GM12878 (cell line): ENCODE data around the gene CD164. TPM values are rescaled to one million over a fixed set of nuclear protein-coding genes. Genes with fewer than 3 reads are reported as not detected.

ENCODE experiments used
- BHLHE40 ChIP-seq, 2 experiments: fragments of 450-650 bp in 1 of 2; IDR thresholded peaks; 2 replicates each; pipeline ENCODE4 v1.6.1; 2011 to 2017; ENCODE audit warnings: low read depth in 2 of 2, borderline replicate concordance in 1 of 2, improper control_type of control experiment in 1 of 2, low read length in 1 of 2, mild to moderate bottlenecking in 1 of 2
- CBFB ChIP-seq: IDR thresholded peaks from 2 replicates; pipeline ENCODE4 v1.6.1; 2016; ENCODE audit warnings: antibody characterized with exemption, low read depth
- CREB1 ChIP-seq: IDR thresholded peaks from 2 replicates; pipeline ENCODE4 v1.6.1; 2012; ENCODE audit warnings: low read depth, mild to moderate bottlenecking, inconsistent platforms
- DPF2 ChIP-seq: fragments of 450-650 bp; IDR thresholded peaks from 2 replicates; pipeline ENCODE4 v1.6.1; 2017; ENCODE audit warnings: mild to moderate bottlenecking
- EP300 ChIP-seq, 2 experiments: fragments of 150-350 bp in 1 of 2; IDR thresholded peaks; 2 replicates each; pipeline ENCODE4 v1.6.1; 2011 to 2012; ENCODE audit warnings: low read depth in 2 of 2, low read length in 2 of 2, borderline replicate concordance in 1 of 2, improper control_type of control experiment in 1 of 2, inconsistent platforms in 1 of 2; ENCODE audit not compliant: control insufficient read depth in 1 of 2
- IKZF1 ChIP-seq: fragments of 450-650 bp; conservative IDR thresholded peaks from 2 replicates; pipeline ENCODE4 v1.6.1; 2017; ENCODE audit warnings: antibody characterized with exemption, mild to moderate bottlenecking
- MTA3 ChIP-seq: IDR thresholded peaks from 2 replicates; pipeline ENCODE4 v1.6.1; 2012; ENCODE audit warnings: low read length, inconsistent platforms, borderline replicate concordance
- NFXL1 ChIP-seq: fragments of 450-650 bp; IDR thresholded peaks from 2 replicates; pipeline ENCODE4 v1.6.1; 2017; ENCODE audit warnings: antibody characterized with exemption, mild to moderate bottlenecking, borderline replicate concordance
- POLR2A ChIP-seq: IDR thresholded peaks from 2 replicates; pipeline ENCODE4 v1.6.1; 2011; ENCODE audit warnings: low read depth, mild to moderate bottlenecking, low read length
- SUZ12 ChIP-seq: fragments of 200-600 bp; sonication (generic); IDR thresholded peaks from one replicate; pipeline ENCODE4 v1.6.1; 2018; ENCODE audit warnings: antibody characterized with exemption, mild to moderate bottlenecking; ENCODE audit not compliant: unreplicated experiment
- WRNIP1 ChIP-seq: IDR thresholded peaks from 2 replicates; pipeline ENCODE4 v1.6.1; 2011; ENCODE audit warnings: low read depth, low read length, improper control_type of control experiment, borderline replicate concordance
- YBX1 ChIP-seq: fragments of 450-650 bp; IDR thresholded peaks from 2 replicates; pipeline ENCODE4 v1.6.1; 2016; ENCODE audit warnings: antibody characterized with exemption
- ZBTB33 ChIP-seq: fragments of 450-650 bp; IDR thresholded peaks from 2 replicates; pipeline ENCODE4 v1.6.1; 2017; ENCODE audit warnings: mild to moderate bottlenecking
- ZBTB4 ChIP-seq: fragments of 450-650 bp; formaldehyde crosslinking; IDR thresholded peaks from 2 replicates; pipeline ENCODE4 v1.4.0; 2022; ENCODE audit warnings: mild to moderate bottlenecking, moderate library complexity
- ZNF384 ChIP-seq: IDR thresholded peaks from 2 replicates; pipeline ENCODE4 v1.6.1; 2012; ENCODE audit warnings: low read depth, mild to moderate bottlenecking, low read length, improper control_type of control experiment, borderline replicate concordance
- polyA plus RNA-seq, 11 experiments: library from polyadenylated mRNA; depleted of rRNA in 4 of 11; unstranded in 6 of 11; stranded (reverse) in 5 of 11; fragments of >200 nt; fragmentation: Nextera tagmentation in 4 of 11; fragmentation: Illumina TruSeq in 1 of 11; extraction: Ambion mirVana in 4 of 11; extraction: Trizol in 1 of 11; gene quantifications; 1 replicate in 1 of 11; 2 replicates in 10 of 11; pipeline versions ENCODE4 v1.2.1 to v1.2.3, GENCODE V29; 2011 to 2016; ENCODE audit warnings: inconsistent platforms in 2 of 11, missing spikeins in 2 of 11, low read depth in 1 of 11
- total RNA-seq, 4 experiments: library from RNA; depleted of rRNA in 3 of 4; stranded (reverse); fragments of >200 nt in 3 of 4; fragmentation: Illumina TruSeq in 1 of 4; extraction: Trizol in 1 of 4; gene quantifications; 2 replicates each; pipeline versions ENCODE4 v1.2.1 to v1.2.3, GENCODE V29; 2013 to 2021
- TF ChIP-seq, protein P1 (sequence below): fragments of 150-350 bp; IDR thresholded peaks from 2 replicates; pipeline ENCODE4 v1.6.1; 2016; ENCODE audit warnings: low read depth, low read length
- TF ChIP-seq, protein P2 (sequence below): fragments of 450-650 bp; IDR thresholded peaks from 2 replicates; pipeline ENCODE4 v1.6.1; 2017; ENCODE audit warnings: borderline replicate concordance

Gene CD164
- total and polyA plus RNA-seq, 10 of the 15 experiments (the other 5 are each of a cell fraction or from before 2014, with no cell fraction given), result 145 to 447 (median 211) TPM

- peak in 1 of 2 experiments; percentile 69; a peak in 1 of 4 replicates for TF ChIP-seq EP300 (IDR thresholded peaks at IDR 0.05; ENCODE audit: borderline replicate concordance in 1 of 2, control insufficient read depth in 1 of 2, low read depth in 2 of 2, low read length in 2 of 2)
- TF ChIP-seq NFXL1, result no peak
- TF ChIP-seq POLR2A, result peak; percentile 75
- no peak for TF ChIP-seq ZNF384
- peak; percentile 86 for TF ChIP-seq CREB1
- TF ChIP-seq ZBTB33, result no peak
- no peak; the same call in 1 of the 2 replicates for TF ChIP-seq CBFB
- no peak for TF ChIP-seq YBX1
- TF ChIP-seq, protein P1, sequence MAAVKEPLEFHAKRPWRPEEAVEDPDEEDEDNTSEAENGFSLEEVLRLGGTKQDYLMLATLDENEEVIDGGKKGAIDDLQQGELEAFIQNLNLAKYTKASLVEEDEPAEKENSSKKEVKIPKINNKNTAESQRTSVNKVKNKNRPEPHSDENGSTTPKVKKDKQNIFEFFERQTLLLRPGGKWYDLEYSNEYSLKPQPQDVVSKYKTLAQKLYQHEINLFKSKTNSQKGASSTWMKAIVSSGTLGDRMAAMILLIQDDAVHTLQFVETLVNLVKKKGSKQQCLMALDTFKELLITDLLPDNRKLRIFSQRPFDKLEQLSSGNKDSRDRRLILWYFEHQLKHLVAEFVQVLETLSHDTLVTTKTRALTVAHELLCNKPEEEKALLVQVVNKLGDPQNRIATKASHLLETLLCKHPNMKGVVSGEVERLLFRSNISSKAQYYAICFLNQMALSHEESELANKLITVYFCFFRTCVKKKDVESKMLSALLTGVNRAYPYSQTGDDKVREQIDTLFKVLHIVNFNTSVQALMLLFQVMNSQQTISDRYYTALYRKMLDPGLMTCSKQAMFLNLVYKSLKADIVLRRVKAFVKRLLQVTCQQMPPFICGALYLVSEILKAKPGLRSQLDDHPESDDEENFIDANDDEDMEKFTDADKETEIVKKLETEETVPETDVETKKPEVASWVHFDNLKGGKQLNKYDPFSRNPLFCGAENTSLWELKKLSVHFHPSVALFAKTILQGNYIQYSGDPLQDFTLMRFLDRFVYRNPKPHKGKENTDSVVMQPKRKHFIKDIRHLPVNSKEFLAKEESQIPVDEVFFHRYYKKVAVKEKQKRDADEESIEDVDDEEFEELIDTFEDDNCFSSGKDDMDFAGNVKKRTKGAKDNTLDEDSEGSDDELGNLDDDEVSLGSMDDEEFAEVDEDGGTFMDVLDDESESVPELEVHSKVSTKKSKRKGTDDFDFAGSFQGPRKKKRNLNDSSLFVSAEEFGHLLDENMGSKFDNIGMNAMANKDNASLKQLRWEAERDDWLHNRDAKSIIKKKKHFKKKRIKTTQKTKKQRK, result no peak
- no peak for TF ChIP-seq MTA3
- TF ChIP-seq BHLHE40 (IDR thresholded peaks at IDR 0.05; ENCODE audit: borderline replicate concordance in 1 of 2, low read depth in 2 of 2, low read length in 1 of 2), result peak; percentile 98 to 99
- no peak; the same call in none of the 2 replicates for TF ChIP-seq DPF2
- TF ChIP-seq WRNIP1, result peak; percentile 64; the same call in 1 of the 2 replicates
- TF ChIP-seq SUZ12, result no peak
- TF ChIP-seq, protein P2, sequence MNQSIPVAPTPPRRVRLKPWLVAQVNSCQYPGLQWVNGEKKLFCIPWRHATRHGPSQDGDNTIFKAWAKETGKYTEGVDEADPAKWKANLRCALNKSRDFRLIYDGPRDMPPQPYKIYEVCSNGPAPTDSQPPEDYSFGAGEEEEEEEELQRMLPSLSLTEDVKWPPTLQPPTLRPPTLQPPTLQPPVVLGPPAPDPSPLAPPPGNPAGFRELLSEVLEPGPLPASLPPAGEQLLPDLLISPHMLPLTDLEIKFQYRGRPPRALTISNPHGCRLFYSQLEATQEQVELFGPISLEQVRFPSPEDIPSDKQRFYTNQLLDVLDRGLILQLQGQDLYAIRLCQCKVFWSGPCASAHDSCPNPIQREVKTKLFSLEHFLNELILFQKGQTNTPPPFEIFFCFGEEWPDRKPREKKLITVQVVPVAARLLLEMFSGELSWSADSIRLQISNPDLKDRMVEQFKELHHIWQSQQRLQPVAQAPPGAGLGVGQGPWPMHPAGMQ, result no peak
- TF ChIP-seq IKZF1, result peak; percentile 94
- TF ChIP-seq ZBTB4 (CRISPR knock-in tag), result no peak
Observed at GRCh38 chr6:109382576-109383437, 540 bp upstream of the CD164 start (continued).
